Fibroblast of villous mesenchyme (primary cell): ENCODE data around the gene RABGGTA. TPM values are rescaled to one million over a fixed set of nuclear protein-coding genes. Genes with fewer than 3 reads are reported as not detected.

Experiments used
- DNase-seq: peaks from one replicate; pipeline ENCODE4 v3.0.0-alpha.2; 2010; ENCODE audit warnings: low read depth
- H3K4me3 ChIP-seq: 2 replicates; pipeline ENCODE4 v1.5.1; 2011; ENCODE audit warnings: low read depth, mild to moderate bottlenecking, low read length
- total RNA-seq: library from RNA; depleted of rRNA; stranded (reverse); fragments of >200 nt; gene quantifications from 2 replicates; pipeline ENCODE4 v1.2.3, GENCODE V29; 2012
- TF ChIP-seq, protein P1 (sequence below): IDR thresholded peaks from 2 replicates; pipeline ENCODE4 v1.5.1; 2012; ENCODE audit warnings: low read depth, mild to moderate bottlenecking, low read length; ENCODE audit not compliant: insufficient read depth

The RABGGTA gene
- total RNA-seq, 1 donor: 28.1 TPM

DNA sequence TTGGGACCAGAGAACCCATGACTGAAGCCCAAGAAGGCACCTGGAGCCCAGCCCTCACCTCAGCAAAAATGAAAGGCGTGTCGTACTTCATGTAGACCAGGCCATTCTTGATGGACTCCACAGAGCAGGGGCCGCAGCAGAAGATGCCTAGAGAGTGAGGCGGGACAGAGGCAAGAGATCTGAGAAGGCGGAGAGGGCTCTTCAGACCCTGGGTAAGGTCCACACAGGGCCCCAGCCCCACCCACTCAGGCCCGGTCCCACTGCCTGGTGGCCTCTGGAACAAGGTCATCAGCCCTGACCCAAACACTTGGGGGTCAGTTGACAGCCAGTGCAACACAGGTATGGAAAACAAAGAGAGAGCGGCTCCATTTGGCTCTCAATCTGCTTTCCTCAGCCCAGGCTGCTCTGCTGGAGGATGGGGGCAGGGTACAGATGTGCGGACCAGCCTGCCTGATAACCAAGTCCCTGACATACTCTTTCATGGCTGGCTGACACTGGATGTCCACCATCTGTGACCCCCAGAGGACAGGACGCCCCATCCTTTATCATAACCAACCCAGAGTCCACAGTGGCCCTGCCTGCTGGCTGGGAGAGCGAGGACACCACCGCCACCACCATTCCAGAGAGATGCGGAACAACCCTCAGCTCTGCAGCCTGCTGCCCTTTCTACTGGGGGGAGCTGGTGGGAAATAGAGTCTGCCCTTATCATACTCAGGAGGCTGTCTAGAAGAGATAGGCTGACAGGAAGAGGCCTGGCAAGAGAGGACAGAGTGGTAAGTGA, 15.3 kb downstream of the RABGGTA start:
- no peak for DNase-seq
- TF ChIP-seq, protein P1, sequence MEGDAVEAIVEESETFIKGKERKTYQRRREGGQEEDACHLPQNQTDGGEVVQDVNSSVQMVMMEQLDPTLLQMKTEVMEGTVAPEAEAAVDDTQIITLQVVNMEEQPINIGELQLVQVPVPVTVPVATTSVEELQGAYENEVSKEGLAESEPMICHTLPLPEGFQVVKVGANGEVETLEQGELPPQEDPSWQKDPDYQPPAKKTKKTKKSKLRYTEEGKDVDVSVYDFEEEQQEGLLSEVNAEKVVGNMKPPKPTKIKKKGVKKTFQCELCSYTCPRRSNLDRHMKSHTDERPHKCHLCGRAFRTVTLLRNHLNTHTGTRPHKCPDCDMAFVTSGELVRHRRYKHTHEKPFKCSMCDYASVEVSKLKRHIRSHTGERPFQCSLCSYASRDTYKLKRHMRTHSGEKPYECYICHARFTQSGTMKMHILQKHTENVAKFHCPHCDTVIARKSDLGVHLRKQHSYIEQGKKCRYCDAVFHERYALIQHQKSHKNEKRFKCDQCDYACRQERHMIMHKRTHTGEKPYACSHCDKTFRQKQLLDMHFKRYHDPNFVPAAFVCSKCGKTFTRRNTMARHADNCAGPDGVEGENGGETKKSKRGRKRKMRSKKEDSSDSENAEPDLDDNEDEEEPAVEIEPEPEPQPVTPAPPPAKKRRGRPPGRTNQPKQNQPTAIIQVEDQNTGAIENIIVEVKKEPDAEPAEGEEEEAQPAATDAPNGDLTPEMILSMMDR: no peak

DNA sequence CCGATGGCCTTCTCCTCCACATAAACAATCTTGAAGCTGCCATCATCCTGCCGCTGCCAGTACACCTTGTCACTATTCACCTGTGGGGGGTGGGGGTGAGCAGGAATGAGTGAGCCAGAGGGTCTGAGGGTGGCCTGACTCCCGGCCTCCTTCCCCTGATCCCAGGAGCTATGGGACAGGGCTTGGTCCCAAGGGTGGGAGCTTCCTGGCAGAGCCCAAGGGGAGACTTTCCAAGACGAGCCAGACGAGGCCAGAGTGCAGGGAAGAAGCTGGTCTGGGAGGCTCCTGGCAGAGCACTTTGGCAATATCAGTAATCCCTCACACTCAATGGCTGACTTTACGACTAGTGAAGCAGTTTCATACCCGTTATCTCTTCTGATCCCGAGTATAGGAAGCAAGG, 16.0 kb downstream of the RABGGTA start:
- H3K4me3 ChIP-seq: no peak overlapping the region
- DNase-seq: no peak
- TF ChIP-seq, protein P1: no peak

More for the DNA sequence above, 15.3 kb downstream of the RABGGTA start:
- H3K4me3 ChIP-seq: no peak overlapping the region

DNA sequence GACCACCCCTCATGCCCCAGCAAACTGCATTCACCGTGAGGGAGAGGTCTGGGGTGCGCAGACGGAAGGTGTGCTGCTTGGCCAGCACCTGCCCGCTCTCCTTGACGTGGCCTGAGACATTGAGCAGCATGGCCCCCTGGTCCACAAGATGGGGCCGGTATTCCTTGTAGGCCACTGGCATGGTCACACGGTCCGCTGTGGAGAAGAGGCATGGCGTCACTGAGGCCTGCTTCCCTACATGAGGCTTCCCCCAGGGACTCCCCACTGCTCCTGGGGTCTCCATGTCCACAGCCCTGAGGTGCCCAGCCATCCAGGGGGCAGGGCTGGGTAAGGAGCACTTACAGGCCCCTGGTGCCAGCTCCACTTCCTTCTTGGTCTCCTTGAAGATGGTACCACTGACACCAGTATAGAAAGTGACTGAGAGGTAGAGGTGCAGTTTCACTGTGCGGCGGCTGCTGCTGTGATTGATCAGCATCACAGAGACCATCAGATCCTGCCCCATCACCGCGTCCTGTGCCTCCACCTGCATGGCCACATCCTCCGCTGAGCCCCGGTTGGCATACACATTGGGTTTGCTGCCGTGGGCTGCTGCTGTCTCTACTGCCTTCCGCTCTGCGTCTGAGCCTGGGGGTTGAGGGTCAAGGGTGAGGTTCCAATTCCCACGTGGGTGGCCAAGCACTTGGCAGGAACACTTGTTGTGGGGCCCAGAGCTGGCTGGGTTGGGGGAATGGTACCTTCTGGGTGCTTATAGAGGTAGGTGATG, 16.6 kb downstream of the RABGGTA start:
- no peak overlapping the region for H3K4me3 ChIP-seq
- DNase-seq: no peak
- TF ChIP-seq, protein P1: no peak

DNA sequence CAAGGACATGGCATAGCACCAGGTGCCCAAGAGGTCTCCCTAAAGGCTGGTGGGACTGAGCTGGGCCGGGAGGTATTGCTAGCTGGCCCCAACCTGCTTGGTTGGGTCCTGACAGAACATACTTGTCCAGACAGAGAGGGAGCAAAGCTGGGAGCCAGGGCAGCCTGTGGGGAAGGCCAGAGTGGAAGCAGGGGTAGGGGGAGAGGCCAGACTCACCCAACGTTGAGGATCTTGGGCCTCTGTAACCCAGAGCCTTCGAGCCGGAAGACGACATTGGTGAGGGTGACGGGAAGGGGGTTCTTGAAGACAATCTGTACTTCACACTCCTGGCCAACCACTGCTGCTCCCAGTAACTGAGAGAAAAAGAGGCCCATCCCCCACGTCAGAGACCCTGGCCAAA, 17.5 kb downstream of the RABGGTA start:
- H3K4me3 ChIP-seq: no peak overlapping the region
- no peak for DNase-seq
- TF ChIP-seq, protein P1: no peak

DNA sequence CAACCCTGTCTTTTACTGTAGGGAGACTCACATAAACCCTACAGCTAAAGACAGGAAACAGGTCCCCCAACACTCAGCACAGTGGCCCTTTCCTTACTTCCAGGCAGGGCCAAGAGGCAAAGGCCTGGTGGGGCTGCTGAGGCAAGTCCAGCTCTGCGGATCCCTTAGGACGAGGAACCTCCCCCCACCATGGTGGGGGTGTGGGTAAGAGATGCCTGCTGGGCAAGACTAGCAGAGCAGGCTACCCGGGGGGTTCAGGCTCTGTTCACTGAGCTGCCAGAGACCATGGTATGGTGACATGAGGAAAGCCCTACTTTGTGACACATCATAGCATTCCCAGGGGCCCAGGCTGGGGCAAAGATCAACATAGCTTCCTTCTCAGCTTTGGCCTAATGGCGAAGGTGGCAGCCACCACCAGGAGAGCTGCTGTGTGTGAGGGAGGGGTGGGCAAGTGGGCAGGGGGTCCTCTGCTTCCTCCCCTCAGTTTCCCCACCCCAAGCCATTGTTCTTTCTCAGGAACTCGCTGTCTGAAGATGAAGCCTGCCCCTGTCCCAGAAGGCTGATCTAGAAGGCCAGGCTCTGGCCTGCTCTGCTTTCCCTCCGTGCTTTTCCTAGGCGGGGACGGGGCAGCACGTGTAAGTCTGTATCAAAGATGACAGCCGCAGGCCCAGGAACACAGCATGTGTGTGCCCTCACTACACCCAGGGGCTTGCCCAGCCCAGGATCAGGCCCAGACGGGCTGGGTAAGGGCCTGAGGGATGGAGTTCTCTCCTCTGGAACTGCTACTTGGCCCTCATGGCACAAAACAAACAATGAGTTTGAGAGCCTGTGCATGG, 18.9 kb downstream of the RABGGTA start:
- DNase-seq: no peak
- no peak overlapping the region for H3K4me3 ChIP-seq
- TF ChIP-seq, protein P1: no peak

DNA sequence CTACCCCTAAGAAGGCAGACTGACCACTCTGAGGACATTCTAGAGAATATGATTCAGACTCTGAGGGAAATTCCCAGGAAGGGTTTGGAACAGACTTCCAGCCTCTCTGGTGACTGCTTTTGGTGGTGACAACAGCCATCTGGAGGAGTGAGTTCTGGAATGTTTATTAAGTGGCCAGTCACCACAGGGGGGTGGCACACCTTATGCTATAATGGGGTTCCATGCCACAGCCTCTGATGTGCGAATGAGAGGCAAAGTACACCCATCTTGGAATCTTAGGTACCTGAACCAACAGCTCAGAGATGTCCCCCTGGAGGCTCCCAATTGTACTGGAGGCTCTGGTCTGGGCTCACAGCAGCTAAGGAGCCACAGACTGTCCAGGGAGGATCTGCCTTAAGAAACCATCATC, 19.5 kb downstream of the RABGGTA start:
- no peak for DNase-seq
- TF ChIP-seq, protein P1: no peak
- no peak overlapping the region for H3K4me3 ChIP-seq
